Suprapubic skin (tissue), 4 donors: ENCODE data around the gene TFDP1. TPM values are rescaled to one million over a fixed set of nuclear protein-coding genes. Genes with fewer than 3 reads are reported as not detected.

Experiments
- DNase-seq, 2 donors: peaks; one replicate each; pipeline ENCODE4 v3.0.0-alpha.2; 2019; ENCODE audit warnings: low spot score in 2 of 2
- H3K27ac ChIP-seq: fragments of 200-600 bp; sonication (generic); one replicate; pipeline ENCODE4 v1.5.1; 2019
- H3K27me3 ChIP-seq: fragments of 200-600 bp; sonication (generic); one replicate; pipeline ENCODE4 v1.5.1; 2019
- H3K36me3 ChIP-seq: fragments of 200-600 bp; sonication (generic); one replicate; pipeline ENCODE4 v1.5.1; 2019
- H3K4me1 ChIP-seq: fragments of 200-600 bp; sonication (generic); one replicate; pipeline ENCODE4 v1.5.1; 2019
- H3K4me3 ChIP-seq: fragments of 200-600 bp; sonication (generic); one replicate; pipeline ENCODE4 v1.5.1; 2019; ENCODE audit warnings: mild to moderate bottlenecking
- H3K9me3 ChIP-seq: fragments of 200-600 bp; sonication (generic); one replicate; pipeline ENCODE4 v1.5.1; 2019
- EP300 ChIP-seq: sonication (generic); formaldehyde crosslinking; IDR thresholded peaks from one replicate; pipeline ENCODE4 v1.6.1; 2017; ENCODE audit warnings: antibody characterized with exemption
- POLR2A ChIP-seq, 2 donors: fragments of 450-650 bp; IDR thresholded peaks; one replicate each; pipeline ENCODE4 v1.6.1; 2017; ENCODE audit warnings: antibody characterized with exemption in 2 of 2, mild to moderate bottlenecking in 2 of 2, moderate library complexity in 2 of 2
- POLR2AphosphoS5 ChIP-seq, 3 donors: sonication (generic); formaldehyde crosslinking; IDR thresholded peaks; one replicate each; pipeline ENCODE4 v1.6.1; 2017; ENCODE audit warnings: antibody characterized with exemption in 3 of 3
- WGBS: methylation state at CpG from one replicate; pipeline ENCODE4 v1.1.5; 2018; 5-methylcytosine and 5-hydroxymethylcytosine counted together
- total RNA-seq, 4 donors: library from RNA; depleted of rRNA; stranded (reverse); fragments of >200 nt; gene quantifications; one replicate each; pipeline ENCODE4 v1.1.0, GENCODE V29; 2016
- TF ChIP-seq, protein P1 (sequence below), 2 donors: fragments of 200-600 bp in 1 of 2; fragments of 450-650 bp in 1 of 2; sonication (generic) in 1 of 2; IDR thresholded peaks; one replicate each; pipeline ENCODE4 v1.5.1; 2016 to 2019; ENCODE audit warnings: antibody characterized with exemption in 2 of 2, mild to moderate bottlenecking in 1 of 2, moderate library complexity in 1 of 2

The TFDP1 gene
- total RNA-seq, 4 donors from 2014 or later: 47.5 to 63.3 (median 52.0) TPM

- H3K4me1 ChIP-seq: peaks cover 23% of the 10 kb centered on the region
- H3K4me3 ChIP-seq: no peak overlapping the region
- TF ChIP-seq EP300: no peak
- no peak for TF ChIP-seq POLR2A (IDR thresholded peaks at IDR 0.05)
- no peak for TF ChIP-seq POLR2AphosphoS5 (IDR thresholded peaks at IDR 0.05)
- TF ChIP-seq, protein P1, sequence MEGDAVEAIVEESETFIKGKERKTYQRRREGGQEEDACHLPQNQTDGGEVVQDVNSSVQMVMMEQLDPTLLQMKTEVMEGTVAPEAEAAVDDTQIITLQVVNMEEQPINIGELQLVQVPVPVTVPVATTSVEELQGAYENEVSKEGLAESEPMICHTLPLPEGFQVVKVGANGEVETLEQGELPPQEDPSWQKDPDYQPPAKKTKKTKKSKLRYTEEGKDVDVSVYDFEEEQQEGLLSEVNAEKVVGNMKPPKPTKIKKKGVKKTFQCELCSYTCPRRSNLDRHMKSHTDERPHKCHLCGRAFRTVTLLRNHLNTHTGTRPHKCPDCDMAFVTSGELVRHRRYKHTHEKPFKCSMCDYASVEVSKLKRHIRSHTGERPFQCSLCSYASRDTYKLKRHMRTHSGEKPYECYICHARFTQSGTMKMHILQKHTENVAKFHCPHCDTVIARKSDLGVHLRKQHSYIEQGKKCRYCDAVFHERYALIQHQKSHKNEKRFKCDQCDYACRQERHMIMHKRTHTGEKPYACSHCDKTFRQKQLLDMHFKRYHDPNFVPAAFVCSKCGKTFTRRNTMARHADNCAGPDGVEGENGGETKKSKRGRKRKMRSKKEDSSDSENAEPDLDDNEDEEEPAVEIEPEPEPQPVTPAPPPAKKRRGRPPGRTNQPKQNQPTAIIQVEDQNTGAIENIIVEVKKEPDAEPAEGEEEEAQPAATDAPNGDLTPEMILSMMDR (IDR thresholded peaks at IDR 0.05): no peak
- H3K27me3 ChIP-seq: no peaks in the 10 kb centered on the region
- peak in 1 of 2 donors; percentile 78 for DNase-seq
- H3K9me3 ChIP-seq: no peaks in the 10 kb centered on the region
- peak overlapping the region; percentile 24 for H3K27ac ChIP-seq
- H3K36me3 ChIP-seq: peaks cover 33% of the 10 kb centered on the region
- WGBS: 73% methylated on average over 19 of the region's 19 CpGs
Measured at GRCh38 chr13:113546571-113547237, 37.8 kb upstream of the TFDP1 start.

- no peak overlapping the region for H3K4me3 ChIP-seq
- peaks cover 23% of the 10 kb centered on the region for H3K4me1 ChIP-seq
- DNase-seq: no peak
- 84% methylated on average over 18 of the region's 27 CpGs for WGBS
- H3K36me3 ChIP-seq: peaks cover 39% of the 10 kb centered on the region
- H3K27me3 ChIP-seq: no peaks in the 10 kb centered on the region
- no peak for TF ChIP-seq POLR2A (IDR thresholded peaks at IDR 0.05)
- no peaks in the 10 kb centered on the region for H3K9me3 ChIP-seq
- peak overlapping the region; percentile 24 for H3K27ac ChIP-seq
Measured at GRCh38 chr13:113547238-113547971, 37.1 kb upstream of the TFDP1 start.

- WGBS: 83% methylated on average over 32 of the region's 32 CpGs
- Histone ChIP-seq H3K27me3 (no peaks in the 10 kb centered on the region), H3K4me3 (no peak overlapping the region), H3K27ac (no peak overlapping the region), H3K4me1 (peaks cover 23% of the 10 kb centered on the region), H3K36me3 (peaks cover 39% of the 10 kb centered on the region), H3K9me3 (no peaks in the 10 kb centered on the region)
- no peak for DNase-seq
- no peak for TF ChIP-seq POLR2AphosphoS5 (IDR thresholded peaks at IDR 0.05)
Measured at GRCh38 chr13:113548171-113548641, 36.3 kb upstream of the TFDP1 start.

DNA sequence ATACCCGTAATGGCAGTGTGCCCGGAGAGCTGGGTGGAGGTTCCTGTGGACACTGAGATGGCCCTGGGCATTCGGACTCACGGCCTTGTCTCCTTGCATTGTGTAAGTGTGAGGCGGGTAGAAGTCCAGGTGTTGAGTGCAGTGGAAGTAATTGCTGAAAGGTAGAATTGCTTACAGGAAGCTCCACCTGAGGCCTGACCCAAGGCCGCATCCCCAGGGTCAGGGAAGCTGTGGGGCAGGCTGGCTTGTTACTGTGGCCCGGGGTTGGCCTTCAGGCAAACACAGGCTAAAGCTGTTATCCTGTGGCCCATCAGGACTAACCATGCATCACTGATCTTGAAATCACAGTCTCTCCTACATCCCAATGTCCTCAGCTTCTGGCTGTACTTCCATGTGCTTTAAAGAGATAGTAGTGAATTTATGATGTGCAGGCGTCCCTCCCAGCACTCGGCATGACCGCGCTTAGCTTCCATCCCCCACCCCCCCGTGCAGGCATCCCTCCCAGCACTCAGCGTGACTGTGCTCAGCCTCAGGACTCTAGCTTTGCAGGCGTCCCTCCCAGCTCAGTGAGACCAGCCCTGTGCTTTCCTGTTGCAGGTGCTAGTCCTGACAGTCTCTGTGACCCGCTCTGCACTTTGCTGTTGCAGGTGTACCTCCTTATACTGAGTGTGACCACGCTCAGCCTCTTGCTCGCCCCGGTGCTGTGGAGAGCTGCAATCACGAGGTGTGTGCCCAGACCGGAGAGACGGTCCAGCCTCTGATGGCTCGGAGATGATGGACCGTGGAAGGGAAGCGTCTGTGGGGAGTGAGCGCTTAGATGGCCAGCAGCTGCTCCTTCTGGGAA is 35.6 kb upstream of the TFDP1 start:
- H3K4me1 ChIP-seq: peaks cover 23% of the 10 kb centered on the region
- H3K27me3 ChIP-seq: no peaks in the 10 kb centered on the region
- H3K27ac ChIP-seq: no peak overlapping the region
- no peak overlapping the region for H3K4me3 ChIP-seq
- H3K9me3 ChIP-seq: no peaks in the 10 kb centered on the region
- peaks cover 41% of the 10 kb centered on the region for H3K36me3 ChIP-seq
- 87% methylated on average over 25 of the region's 25 CpGs for WGBS
- DNase-seq: no peak
- no peak for TF ChIP-seq POLR2A (IDR thresholded peaks at IDR 0.05)

GRCh38 chr13:113550453-113550852 is 34.1 kb upstream of the TFDP1 start:
- TF ChIP-seq POLR2AphosphoS5 (IDR thresholded peaks at IDR 0.05) (no peak), EP300 (no peak), POLR2A (IDR thresholded peaks at IDR 0.05) (no peak)
- TF ChIP-seq, protein P1 (IDR thresholded peaks at IDR 0.05): no peak
- Histone ChIP-seq H3K36me3 (peaks cover 33% of the 10 kb centered on the region), H3K27ac (no peak overlapping the region), H3K4me1 (peaks cover 18% of the 10 kb centered on the region), H3K4me3 (no peak overlapping the region), H3K27me3 (no peaks in the 10 kb centered on the region), H3K9me3 (no peaks in the 10 kb centered on the region)
- DNase-seq: no peak
- 83% methylated on average over 9 of the region's 9 CpGs for WGBS

DNA sequence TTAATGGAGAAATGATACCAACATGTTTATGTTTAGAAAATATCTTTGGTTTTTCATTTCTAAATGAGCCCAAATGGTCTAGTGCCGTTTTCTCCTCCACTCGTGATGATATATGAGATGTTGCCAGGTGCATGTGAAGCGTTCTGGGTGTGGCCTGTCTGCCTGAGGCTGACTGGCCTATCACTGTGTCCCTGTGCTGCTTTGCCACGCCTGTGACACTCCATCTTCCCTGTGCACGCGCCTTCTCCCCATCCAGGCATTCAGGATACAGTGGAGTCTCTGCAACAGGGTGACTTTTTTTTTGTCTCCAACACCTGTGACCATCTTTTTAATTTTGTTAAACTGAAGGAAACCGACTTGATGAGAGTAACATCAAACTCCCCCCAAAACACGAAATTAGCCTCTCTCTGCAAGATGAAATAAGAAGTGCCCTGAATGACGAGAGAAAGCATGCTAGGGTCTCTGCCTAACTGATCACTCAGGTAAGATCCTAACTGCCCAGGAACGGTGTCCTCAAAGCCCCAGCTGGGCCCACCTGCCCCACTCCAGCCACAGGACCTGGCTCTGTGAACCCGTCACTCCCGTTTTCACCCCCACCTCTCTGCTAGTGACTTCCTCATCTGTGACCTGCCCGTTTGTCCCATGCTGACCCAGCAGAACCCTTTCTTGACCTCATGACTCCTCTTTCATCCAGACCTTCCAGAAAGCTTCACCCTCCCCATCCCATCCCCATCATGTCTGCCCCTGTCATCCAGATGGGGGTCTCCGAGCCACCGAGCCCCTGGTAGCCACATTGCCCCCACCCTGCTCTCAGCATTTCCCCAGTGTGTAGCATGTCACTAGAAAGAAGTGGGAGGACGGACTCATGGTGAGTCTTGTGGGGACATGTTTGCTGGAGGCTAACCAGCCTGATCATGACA is 33.2 kb upstream of the TFDP1 start:
- Histone ChIP-seq H3K4me3 (no peak overlapping the region), H3K27me3 (no peaks in the 10 kb centered on the region), H3K27ac (no peak overlapping the region), H3K4me1 (peaks cover 15% of the 10 kb centered on the region), H3K36me3 (peaks cover 33% of the 10 kb centered on the region), H3K9me3 (no peaks in the 10 kb centered on the region)
- no peak for TF ChIP-seq POLR2AphosphoS5 (IDR thresholded peaks at IDR 0.05)
- TF ChIP-seq, protein P1 (IDR thresholded peaks at IDR 0.05): no peak
- TF ChIP-seq POLR2A (IDR thresholded peaks at IDR 0.05): no peak
- no peak for TF ChIP-seq EP300
- DNase-seq: no peak
- 77% methylated on average over 16 of the region's 16 CpGs for WGBS
